CD8-positive, alpha-beta memory T cell (primary cell): ENCODE results near the gene YWHAG. TPM values are rescaled to one million over a fixed set of nuclear protein-coding genes. Genes with fewer than 3 reads are reported as not detected.
A peak's percentile ranks its signal among the peaks of the same experiment; 100 is the strongest.
"Not testable (repeated sequence)": the region's sequence is repeated elsewhere in the genome, so short reads cannot be mapped to it uniquely, and the experiment has no call there.

Experiments
- CTCF ChIA-PET: fragments of 350-600 bp; sonication (Branson Sonifier 250); formaldehyde crosslinking; loops from one replicate; lab custom pipeline; 2021; ENCODE audit warnings: antibody characterized with exemption; lab: Charles Lee
- POLR2A ChIA-PET: fragments of 350-600 bp; sonication (Branson Sonifier 250); formaldehyde crosslinking; loops from one replicate; lab custom pipeline; 2021; ENCODE audit warnings: antibody characterized with exemption; lab: Charles Lee
- DNase-seq, 5 donors: peaks; one replicate each; pipeline versions ENCODE4 v3.0.0 to v3.0.0-alpha.2; 2020 to 2022; ENCODE audit warnings: mixed read lengths in 1 of 5
- H3K27ac ChIP-seq: one replicate; pipeline ENCODE4 v1.7.0; 2013; ENCODE audit warnings: low read depth, mild to moderate bottlenecking, low read length, moderate library complexity
- H3K27me3 ChIP-seq: 2 replicates; pipeline ENCODE4 v1.7.0; 2013; ENCODE audit warnings: low read length, mild to moderate bottlenecking; ENCODE audit not compliant: insufficient read depth, poor library complexity, severe bottlenecking
- H3K36me3 ChIP-seq: 2 replicates; pipeline ENCODE4 v1.7.0; 2013; ENCODE audit warnings: mild to moderate bottlenecking, low read length, moderate library complexity; ENCODE audit not compliant: insufficient read depth
- H3K4me1 ChIP-seq: 2 replicates; pipeline ENCODE4 v1.7.0; 2013; ENCODE audit warnings: mild to moderate bottlenecking, low read length, moderate library complexity; ENCODE audit not compliant: insufficient read depth
- H3K4me3 ChIP-seq: 2 replicates; pipeline ENCODE4 v1.7.0; 2013; ENCODE audit warnings: mild to moderate bottlenecking, low read length
- H3K9me3 ChIP-seq: 2 replicates; pipeline ENCODE4 v1.7.0; 2013; ENCODE audit warnings: mild to moderate bottlenecking, low read length
- H3K27ac Mint-ChIP-seq, 8 donors: one replicate each; pipeline ENCODE4 v1.8.0; 2020 to 2021; ENCODE audit warnings: mixed read lengths in 8 of 8, mild to moderate bottlenecking in 6 of 8, inconsistent platforms in 3 of 8, moderate library complexity in 3 of 8
- H3K27me3 Mint-ChIP-seq, 2 donors: one replicate each; pipeline ENCODE4 v1.8.0; 2020 to 2021; ENCODE audit warnings: mixed read lengths in 2 of 2, mild to moderate bottlenecking in 1 of 2, moderate library complexity in 1 of 2
- H3K36me3 Mint-ChIP-seq, 3 donors: one replicate each; pipeline ENCODE4 v1.8.0; 2020 to 2021; ENCODE audit warnings: mixed read lengths in 3 of 3, inconsistent platforms in 1 of 3, mild to moderate bottlenecking in 1 of 3
- H3K4me1 Mint-ChIP-seq, 3 donors: one replicate each; pipeline ENCODE4 v1.8.0; 2020 to 2021; ENCODE audit warnings: mixed read lengths in 3 of 3, inconsistent platforms in 1 of 3, mild to moderate bottlenecking in 1 of 3
- H3K4me3 Mint-ChIP-seq, 7 donors: one replicate each; pipeline ENCODE4 v1.8.0; 2020 to 2021; ENCODE audit warnings: mixed read lengths in 7 of 7, mild to moderate bottlenecking in 6 of 7, moderate library complexity in 4 of 7, inconsistent platforms in 2 of 7
- H3K9me3 Mint-ChIP-seq, 5 donors: one replicate each; pipeline ENCODE4 v1.8.0; 2020 to 2022; ENCODE audit warnings: mixed read lengths in 5 of 5, mild to moderate bottlenecking in 3 of 5, moderate library complexity in 2 of 5, inconsistent platforms in 1 of 5
- polyA plus RNA-seq: library from polyadenylated mRNA; unstranded; fragments of 300-500 nt; fragmentation: Illumina TruSeq; gene quantifications from one replicate; pipeline ENCODE4 v1.2.3, GENCODE V29; 2021
- total RNA-seq, 2 experiments: library from RNA; stranded (reverse); gene quantifications; one replicate each; pipeline ENCODE4 v1.2.3, GENCODE V29; 2021

The YWHAG gene
- total and polyA plus RNA-seq, 3 experiments from 2014 or later, result 2.1 to 151 (median 149) TPM

DNA sequence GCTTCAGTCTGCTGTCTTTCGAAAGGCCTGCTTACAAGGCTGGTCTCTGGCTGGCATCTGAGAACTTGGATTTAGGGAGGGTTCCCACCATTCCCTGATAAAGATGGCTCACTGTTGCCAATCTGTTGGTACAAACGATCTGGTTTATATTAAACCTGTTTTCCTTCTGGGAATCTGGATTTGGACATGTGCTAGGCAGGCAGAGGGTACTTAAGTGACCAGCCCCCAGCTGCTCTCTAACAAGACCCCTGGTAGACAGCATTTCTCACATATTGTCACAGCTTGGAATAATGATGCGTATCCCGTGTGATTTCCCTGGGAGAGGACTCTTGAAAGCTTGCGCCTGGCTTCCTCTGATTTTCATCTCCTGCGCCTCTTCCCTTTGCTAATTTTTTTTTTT, 21.6 kb downstream of the YWHAG start:
- peaks cover 6% of the 10 kb centered on the region for H3K36me3 ChIP-seq
- no peak overlapping the region for H3K4me3 ChIP-seq
- H3K9me3 ChIP-seq, result no peaks in the 10 kb centered on the region
- Mint-ChIP-seq H3K27ac (peak overlapping the region in 4 of 8 donors; percentile 56 to 77 (median 60)), H3K27me3 (no peaks in the 10 kb centered on the region), H3K9me3 (no peaks in the 10 kb centered on the region), H3K36me3 (peaks cover 0 to 48% (median 5%) of the 10 kb centered on the region in 3 donors), H3K4me1 (peaks cover 46 to 81% (median 68%) of the 10 kb centered on the region in 3 donors), H3K4me3 (no peak overlapping the region)
- DNase-seq, result no peak
- POLR2A ChIA-PET, result no interaction called here
- no peak overlapping the region for H3K27ac ChIP-seq
- CTCF ChIA-PET, result no interaction called here
- peaks cover 14% of the 10 kb centered on the region for H3K4me1 ChIP-seq
- no peaks in the 10 kb centered on the region for H3K27me3 ChIP-seq

DNA sequence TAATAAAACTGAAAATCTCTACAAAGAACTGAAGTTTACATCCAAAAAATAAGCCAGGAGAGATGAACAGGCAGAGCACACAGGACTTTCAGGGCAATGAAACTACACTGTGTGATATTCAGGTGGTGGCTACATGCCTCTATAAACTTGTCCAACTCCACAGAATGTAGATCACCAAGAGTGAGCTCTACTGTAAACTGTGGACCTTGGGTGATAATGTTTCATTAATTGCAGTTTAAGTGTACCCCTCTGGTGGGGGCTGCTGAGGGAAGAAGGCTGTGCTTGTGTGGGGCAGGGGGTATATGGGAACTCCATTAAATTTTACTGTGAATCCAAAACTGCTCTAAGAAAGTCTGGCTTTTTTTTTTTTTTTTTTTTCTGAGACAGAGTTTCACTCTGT, 22.7 kb downstream of the YWHAG start:
- Histone ChIP-seq H3K27me3 (no peaks in the 10 kb centered on the region), H3K9me3 (no peaks in the 10 kb centered on the region), H3K4me1 (peaks cover 14% of the 10 kb centered on the region), H3K27ac (no peak overlapping the region), H3K4me3 (no peak overlapping the region), H3K36me3 (peaks cover 6% of the 10 kb centered on the region)
- ChIA-PET POLR2A (no interaction called here), CTCF (interaction anchor here (1.3 kb wide), 1 partner anchor 27 kb away, joined by 3 read pairs; no protein-coding TSS in a partner anchor)
- Mint-ChIP-seq H3K4me3 (no peak overlapping the region), H3K9me3 (no peaks in the 10 kb centered on the region), H3K4me1 (peaks cover 41 to 80% (median 68%) of the 10 kb centered on the region in 3 donors), H3K27ac (peak overlapping the region in 3 of 8 donors; percentile 43 to 68 (median 67)), H3K27me3 (no peaks in the 10 kb centered on the region), H3K36me3 (peaks cover 0 to 45% (median 8%) of the 10 kb centered on the region in 3 donors)
- no peak for DNase-seq

DNA sequence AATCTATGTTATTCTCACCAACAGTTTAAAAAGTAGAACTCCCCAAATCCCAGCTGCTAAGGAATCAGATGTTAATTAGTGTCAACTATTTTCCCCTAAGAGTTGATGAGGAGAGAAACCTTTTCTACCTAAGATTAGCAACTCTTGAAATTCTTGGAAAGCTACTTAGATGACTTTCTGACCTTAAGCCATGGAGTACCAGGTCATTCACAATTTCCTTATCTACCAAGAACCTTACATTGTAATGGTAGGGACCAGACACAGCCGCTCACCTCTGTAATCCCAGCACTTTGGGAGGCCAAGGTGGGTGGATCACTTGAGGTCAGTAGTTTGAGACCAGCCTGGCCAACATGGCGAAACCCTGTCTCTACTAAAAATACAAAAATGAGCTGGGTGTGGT, 23.4 kb downstream of the YWHAG start:
- H3K9me3 ChIP-seq, H3K4me3 ChIP-seq, POLR2A ChIA-PET, H3K27ac ChIP-seq, H3K9me3 Mint-ChIP-seq, H3K27ac Mint-ChIP-seq, H3K27me3 Mint-ChIP-seq, H3K27me3 ChIP-seq, DNase-seq, H3K36me3 ChIP-seq: not testable (repeated sequence)
- peaks cover 0 to 48% (median 8%) of the 10 kb centered on the region in 3 donors for H3K36me3 Mint-ChIP-seq
- CTCF ChIA-PET, result interaction anchor here (1.3 to 1.6 kb wide), 2 partner anchors 10 to 27 kb away, joined by 3 to 4 read pairs; no protein-coding TSS in a partner anchor
- peaks cover 13% of the 10 kb centered on the region for H3K4me1 ChIP-seq
- peak overlapping the region in 1 of 7 donors; percentile 9 for H3K4me3 Mint-ChIP-seq
- peaks cover 42 to 77% (median 65%) of the 10 kb centered on the region in 3 donors for H3K4me1 Mint-ChIP-seq

DNA sequence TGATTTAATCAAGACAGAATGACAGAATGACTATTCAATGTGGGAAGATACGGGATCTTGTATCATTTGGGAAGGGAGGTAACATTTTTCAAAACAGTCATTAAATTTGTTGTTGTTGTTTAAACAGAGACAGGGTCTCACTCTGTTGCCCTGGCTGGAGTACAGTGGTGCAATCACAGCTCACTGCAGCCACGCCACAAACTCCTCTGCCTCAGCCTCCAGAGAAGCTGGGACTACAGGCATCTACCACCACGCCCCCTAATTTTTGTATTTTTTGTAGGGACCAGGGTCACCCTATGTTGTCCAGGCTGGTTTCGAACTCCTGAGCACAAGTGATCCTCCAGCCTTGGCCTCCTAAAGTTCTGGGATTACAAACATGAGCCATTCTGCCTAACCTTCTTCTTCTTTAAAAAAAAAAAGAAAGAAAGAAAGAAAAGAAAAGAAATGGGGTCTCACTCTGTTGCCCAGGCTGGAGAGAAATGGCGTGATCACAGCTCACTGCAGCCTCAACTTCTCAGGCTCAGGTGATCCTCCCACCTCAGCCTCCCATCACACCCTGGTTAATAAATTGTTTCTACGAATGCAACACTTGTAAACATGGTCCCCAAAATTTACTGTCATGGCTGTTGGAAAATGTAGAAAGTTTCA, 24.3 kb downstream of the YWHAG start:
- Histone ChIP-seq H3K4me3 (no peak overlapping the region), H3K9me3 (no peaks in the 10 kb centered on the region), H3K4me1 (peaks cover 7% of the 10 kb centered on the region), H3K27me3 (no peaks in the 10 kb centered on the region), H3K27ac (no peak overlapping the region), H3K36me3 (peaks cover 11% of the 10 kb centered on the region)
- Mint-ChIP-seq H3K4me1 (peaks cover 41 to 75% (median 63%) of the 10 kb centered on the region in 3 donors), H3K27me3 (no peaks in the 10 kb centered on the region), H3K4me3 (no peak overlapping the region), H3K36me3 (peaks cover 0 to 50% (median 10%) of the 10 kb centered on the region in 3 donors), H3K27ac (peak overlapping the region in 2 of 8 donors; percentile 23 to 88), H3K9me3 (no peaks in the 10 kb centered on the region)
- POLR2A ChIA-PET, result no interaction called here
- CTCF ChIA-PET, result interaction anchor here (1.1 to 1.6 kb wide), 5 partner anchors 9 to 43 kb away, joined by 3 to 4 read pairs (median 3); no protein-coding TSS in a partner anchor
- DNase-seq, result no peak

DNA sequence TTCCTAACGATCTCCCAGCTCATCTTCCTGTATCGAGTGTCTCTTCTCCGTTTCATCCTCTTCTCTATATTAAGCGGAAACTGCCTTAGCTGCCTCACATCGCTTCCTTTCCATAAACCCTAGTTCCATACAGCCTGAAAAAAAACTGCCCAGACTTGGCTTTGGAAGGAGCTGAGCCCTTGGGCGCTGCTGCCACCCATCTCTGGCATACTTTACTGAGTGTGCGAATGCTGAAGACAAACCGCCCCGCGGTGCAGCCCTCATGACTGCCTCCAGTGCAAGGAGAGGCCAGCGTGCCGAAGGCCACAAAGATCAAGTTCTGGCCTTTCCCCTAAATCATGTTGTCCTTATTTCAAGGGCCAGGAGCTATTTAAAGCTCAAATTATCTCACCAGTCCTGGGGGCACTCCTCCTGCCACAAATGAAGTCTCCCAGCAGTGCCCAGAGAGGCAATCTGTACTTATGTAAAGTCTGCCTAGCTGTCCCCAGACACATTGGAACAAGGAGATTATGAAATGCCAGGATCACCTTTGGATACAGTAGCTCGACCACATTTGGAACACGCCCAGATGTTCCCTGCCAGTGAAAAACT, 25.2 kb downstream of the YWHAG start:
- Histone ChIP-seq H3K9me3 (no peaks in the 10 kb centered on the region), H3K27me3 (no peaks in the 10 kb centered on the region), H3K36me3 (peaks cover 14% of the 10 kb centered on the region), H3K4me3 (no peak overlapping the region), H3K27ac (no peak overlapping the region), H3K4me1 (peaks cover 7% of the 10 kb centered on the region)
- Mint-ChIP-seq H3K36me3 (peaks cover 0 to 57% (median 12%) of the 10 kb centered on the region in 3 donors), H3K4me3 (peak overlapping the region in 1 of 7 donors; percentile 51), H3K27me3 (no peaks in the 10 kb centered on the region), H3K4me1 (peaks cover 44 to 75% (median 67%) of the 10 kb centered on the region in 3 donors), H3K27ac (peak overlapping the region in 6 of 8 donors; percentile 35 to 77 (median 66)), H3K9me3 (no peaks in the 10 kb centered on the region)
- ChIA-PET CTCF (interaction anchor here (1.1 to 1.6 kb wide), 4 partner anchors 8 to 43 kb away, joined by 3 to 4 read pairs (median 3); no protein-coding TSS in a partner anchor), POLR2A (interaction anchor here (0.5 kb wide), 1 partner anchor 24 kb away, joined by 3 read pairs; no protein-coding TSS in a partner anchor)
- DNase-seq, result no peak

DNA sequence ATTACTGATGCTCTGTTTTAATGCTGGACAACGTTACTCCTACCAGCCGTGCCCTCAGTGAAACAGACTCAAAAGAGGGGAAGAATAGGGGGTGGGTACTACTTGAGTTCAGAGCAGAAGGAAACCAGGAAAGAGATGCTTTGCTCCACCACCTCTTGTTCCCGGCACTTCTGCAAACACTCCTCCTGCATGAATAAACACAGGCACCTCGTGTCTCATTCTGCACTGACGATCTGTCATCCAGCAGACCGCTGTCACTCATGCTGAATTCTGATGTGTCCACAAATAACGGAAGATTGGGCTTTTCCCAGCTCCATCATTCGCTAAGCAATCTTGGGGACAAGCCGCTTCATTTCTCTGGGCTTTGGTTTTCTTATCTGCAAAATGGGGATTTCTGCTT, 26.7 kb downstream of the YWHAG start:
- no peaks in the 10 kb centered on the region for H3K4me1 ChIP-seq
- no peak overlapping the region for H3K4me3 ChIP-seq
- no peaks in the 10 kb centered on the region for H3K27me3 ChIP-seq
- Mint-ChIP-seq H3K36me3 (peaks cover 0 to 60% (median 12%) of the 10 kb centered on the region in 3 donors), H3K4me3 (no peak overlapping the region), H3K9me3 (no peaks in the 10 kb centered on the region), H3K27me3 (no peaks in the 10 kb centered on the region), H3K4me1 (peaks cover 42 to 73% (median 61%) of the 10 kb centered on the region in 3 donors), H3K27ac (peak overlapping the region in 3 of 8 donors; percentile 46 to 63 (median 48))
- no peak for DNase-seq
- H3K27ac ChIP-seq, result no peak overlapping the region
- H3K9me3 ChIP-seq, result no peaks in the 10 kb centered on the region
- peaks cover 24% of the 10 kb centered on the region for H3K36me3 ChIP-seq
- ChIA-PET POLR2A (no interaction called here), CTCF (interaction anchor here (0.6 kb wide), 1 partner anchor 21 kb away, joined by 4 read pairs; no protein-coding TSS in a partner anchor)

DNA sequence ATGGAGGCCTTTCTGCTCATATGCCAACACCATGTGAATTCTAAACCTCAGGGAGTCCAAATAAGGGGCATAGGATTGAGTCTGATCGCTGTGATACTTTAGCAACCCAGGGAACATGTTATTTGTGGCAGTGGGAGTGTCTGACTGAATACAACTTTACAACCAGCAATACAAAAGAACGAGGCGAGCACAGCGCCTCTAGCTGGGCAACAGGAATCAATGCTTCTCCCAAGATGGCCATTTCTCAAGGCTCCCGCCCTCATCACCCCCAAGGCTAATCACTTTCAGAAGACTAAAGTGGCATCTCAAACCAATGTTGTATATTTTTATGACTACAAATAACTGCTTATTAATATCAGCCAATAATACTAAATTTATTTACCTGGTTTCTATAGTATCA, 28.1 kb downstream of the YWHAG start:
- peaks cover 0 to 61% (median 15%) of the 10 kb centered on the region in 3 donors for H3K36me3 Mint-ChIP-seq
- Histone ChIP-seq H3K4me3 (no peak overlapping the region), H3K36me3 (peaks cover 24% of the 10 kb centered on the region), H3K27me3 (no peaks in the 10 kb centered on the region), H3K4me1 (no peaks in the 10 kb centered on the region), H3K9me3 (no peaks in the 10 kb centered on the region), H3K27ac (no peak overlapping the region)
- no peak overlapping the region for H3K4me3 Mint-ChIP-seq
- CTCF ChIA-PET, result no interaction called here
- POLR2A ChIA-PET, result interaction anchor here (0.7 kb wide), 1 partner anchor 230 kb away, joined by 5 read pairs; no protein-coding TSS in a partner anchor
- H3K27ac Mint-ChIP-seq, result peak overlapping the region in 2 of 8 donors; percentile 17 to 43
- no peaks in the 10 kb centered on the region for H3K9me3 Mint-ChIP-seq
- H3K4me1 Mint-ChIP-seq, result peaks cover 39 to 62% (median 55%) of the 10 kb centered on the region in 3 donors
- no peak for DNase-seq
- H3K27me3 Mint-ChIP-seq, result no peaks in the 10 kb centered on the region

DNA sequence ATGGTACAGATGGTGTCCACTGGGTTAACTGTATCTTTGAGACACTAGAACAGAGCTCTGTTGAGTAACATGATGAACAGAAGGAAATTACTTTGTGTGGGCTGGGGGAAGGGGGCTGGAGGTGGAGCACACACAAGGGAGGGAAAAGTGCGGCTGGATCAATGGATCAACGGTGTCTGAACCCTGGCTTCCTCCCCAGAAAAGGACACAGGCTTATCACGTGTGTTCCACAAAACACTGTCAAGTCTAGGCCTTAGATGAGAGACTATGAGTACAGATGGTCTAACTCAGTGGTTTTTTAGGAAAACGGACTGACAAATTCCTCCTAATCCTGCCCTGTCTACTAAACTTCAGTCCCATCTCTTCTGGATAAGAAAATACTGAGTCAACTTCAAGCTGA, 28.5 kb downstream of the YWHAG start:
- Histone ChIP-seq H3K9me3 (no peaks in the 10 kb centered on the region), H3K4me1 (no peaks in the 10 kb centered on the region), H3K27me3 (no peaks in the 10 kb centered on the region), H3K4me3 (no peak overlapping the region), H3K36me3 (peaks cover 24% of the 10 kb centered on the region), H3K27ac (no peak overlapping the region)
- H3K4me3 Mint-ChIP-seq, result no peak overlapping the region
- ChIA-PET POLR2A (no interaction called here), CTCF (no interaction called here)
- no peak for DNase-seq
- peak overlapping the region in 3 of 8 donors; percentile 1 to 52 (median 43) for H3K27ac Mint-ChIP-seq
- H3K36me3 Mint-ChIP-seq, result peaks cover 0 to 61% (median 15%) of the 10 kb centered on the region in 3 donors
- H3K27me3 Mint-ChIP-seq, result no peaks in the 10 kb centered on the region
- H3K9me3 Mint-ChIP-seq, result no peaks in the 10 kb centered on the region
- H3K4me1 Mint-ChIP-seq, result peaks cover 39 to 58% (median 54%) of the 10 kb centered on the region in 3 donors
